SK-N-SH treated with all-trans-retinoic acid at 6 μM for 48 hours (cell line): ENCODE data around the gene SCFD2.

Source experiments
- ATAC-seq: fragments of 200-7000 bp; cut with Tn5 transposase; 3 replicates; pipeline ENCODE4 v1.9.1; 2020; ENCODE audit warnings: mild to moderate bottlenecking, moderate library complexity
- ARNTL ChIP-seq: fragments of 450-650 bp; formaldehyde crosslinking; IDR thresholded peaks from 2 replicates; pipeline ENCODE4 v1.5.0; 2020; ENCODE audit warnings: low read depth, mild to moderate bottlenecking, moderate library complexity, borderline replicate concordance
- BACH2 ChIP-seq: fragments of 250-450 bp; sonication (Bioruptor Pico); IDR thresholded peaks from 2 replicates; pipeline ENCODE4 v1.9.0; 2021; ENCODE audit warnings: mild to moderate bottlenecking, borderline replicate concordance
- CSDC2 ChIP-seq: fragments of 250-450 bp; sonication (Bioruptor Pico); IDR thresholded peaks from 2 replicates; pipeline ENCODE4 v1.5.0; 2020; ENCODE audit warnings: mild to moderate bottlenecking, moderate library complexity
- ESRRG ChIP-seq: fragments of 250-450 bp; sonication (Bioruptor Pico); IDR thresholded peaks from 2 replicates; pipeline ENCODE4 v1.6.1; 2021; ENCODE audit warnings: mild to moderate bottlenecking
- GLIS3 ChIP-seq: fragments of 250-450 bp; sonication (Bioruptor Pico); IDR thresholded peaks from 2 replicates; pipeline ENCODE4 v1.5.0; 2020; ENCODE audit warnings: mild to moderate bottlenecking, moderate library complexity
- ISL1 ChIP-seq: fragments of 250-450 bp; sonication (Bioruptor Pico); IDR thresholded peaks from 2 replicates; pipeline ENCODE4 v2.1.2; 2022; ENCODE audit warnings: mild to moderate bottlenecking, moderate library complexity
- OSR1 ChIP-seq: fragments of 250-450 bp; sonication (Bioruptor Pico); IDR thresholded peaks from 2 replicates; pipeline ENCODE4 v1.8.0; 2022; ENCODE audit warnings: moderate library complexity, mild to moderate bottlenecking, inconsistent platforms
- PPARA ChIP-seq: fragments of 250-450 bp; sonication (Bioruptor Pico); IDR thresholded peaks from 2 replicates; pipeline ENCODE4 v1.5.0; 2020; ENCODE audit warnings: mild to moderate bottlenecking, borderline replicate concordance
- RARB ChIP-seq: fragments of 250-450 bp; sonication (Bioruptor Pico); IDR thresholded peaks from 2 replicates; pipeline ENCODE4 v1.8.0; 2021; ENCODE audit warnings: mild to moderate bottlenecking, moderate library complexity
- SNAI2 ChIP-seq: fragments of 250-450 bp; sonication (Bioruptor Pico); IDR thresholded peaks from 2 replicates; pipeline ENCODE4 v1.5.0; 2020; ENCODE audit warnings: mild to moderate bottlenecking, moderate library complexity
- TCF4 ChIP-seq: fragments of 250-450 bp; sonication (Bioruptor Pico); IDR thresholded peaks from 2 replicates; pipeline ENCODE4 v1.8.0; 2021; ENCODE audit warnings: mild to moderate bottlenecking, moderate library complexity, borderline replicate concordance
- TOX ChIP-seq: fragments of 250-450 bp; sonication (Bioruptor Pico); IDR thresholded peaks from 2 replicates; pipeline ENCODE4 v1.8.0; 2021; ENCODE audit warnings: mild to moderate bottlenecking, moderate library complexity, borderline replicate concordance
- ZC3H10 ChIP-seq: fragments of 250-450 bp; sonication (Bioruptor Pico); IDR thresholded peaks from 2 replicates; pipeline ENCODE4 v1.5.1; 2021; ENCODE audit warnings: mild to moderate bottlenecking, moderate library complexity
- ZFP3 ChIP-seq: fragments of 250-450 bp; sonication (Bioruptor Pico); IDR thresholded peaks from 2 replicates; pipeline ENCODE4 v1.5.0; 2020; ENCODE audit warnings: mild to moderate bottlenecking, moderate library complexity
- ZFP30 ChIP-seq: fragments of 450-650 bp; formaldehyde crosslinking; IDR thresholded peaks from 2 replicates; pipeline ENCODE4 v1.5.0; 2022; ENCODE audit warnings: mild to moderate bottlenecking, moderate library complexity
- ZNF565 ChIP-seq: fragments of 450-650 bp; formaldehyde crosslinking; conservative IDR thresholded peaks from 2 replicates; pipeline ENCODE4 v1.5.0; 2020; ENCODE audit warnings: low read depth, mild to moderate bottlenecking, moderate library complexity
- ZNF70 ChIP-seq: fragments of 450-650 bp; formaldehyde crosslinking; IDR thresholded peaks from 2 replicates; pipeline ENCODE4 v1.5.0; 2020; ENCODE audit warnings: mild to moderate bottlenecking, moderate library complexity
- ZNF8 ChIP-seq: fragments of 450-650 bp; formaldehyde crosslinking; IDR thresholded peaks from 2 replicates; pipeline ENCODE4 v1.5.0; 2020; ENCODE audit warnings: mild to moderate bottlenecking, moderate library complexity
- TF ChIP-seq, protein P1 (sequence below): fragments of 250-450 bp; sonication (Bioruptor Pico); IDR thresholded peaks from 2 replicates; pipeline ENCODE4 v1.5.1; 2020; ENCODE audit warnings: low read depth, mild to moderate bottlenecking, moderate library complexity
- TF ChIP-seq, protein P2 (sequence below): fragments of 250-450 bp; sonication (Bioruptor Pico); IDR thresholded peaks from 2 replicates; pipeline ENCODE4 v1.8.0; 2020; ENCODE audit warnings: mild to moderate bottlenecking, moderate library complexity, borderline replicate concordance
- TF ChIP-seq, protein P3 (sequence below): fragments of 250-450 bp; sonication (Bioruptor Pico); IDR thresholded peaks from 2 replicates; pipeline ENCODE4 v1.8.0; 2021; ENCODE audit warnings: low read depth, mild to moderate bottlenecking, moderate library complexity, borderline replicate concordance
- TF ChIP-seq, protein P4 (sequence below): fragments of 250-450 bp; sonication (Bioruptor Pico); IDR thresholded peaks from 2 replicates; pipeline ENCODE4 v1.5.1; 2021; ENCODE audit warnings: mild to moderate bottlenecking, moderate library complexity

SCFD2 gene

DNA sequence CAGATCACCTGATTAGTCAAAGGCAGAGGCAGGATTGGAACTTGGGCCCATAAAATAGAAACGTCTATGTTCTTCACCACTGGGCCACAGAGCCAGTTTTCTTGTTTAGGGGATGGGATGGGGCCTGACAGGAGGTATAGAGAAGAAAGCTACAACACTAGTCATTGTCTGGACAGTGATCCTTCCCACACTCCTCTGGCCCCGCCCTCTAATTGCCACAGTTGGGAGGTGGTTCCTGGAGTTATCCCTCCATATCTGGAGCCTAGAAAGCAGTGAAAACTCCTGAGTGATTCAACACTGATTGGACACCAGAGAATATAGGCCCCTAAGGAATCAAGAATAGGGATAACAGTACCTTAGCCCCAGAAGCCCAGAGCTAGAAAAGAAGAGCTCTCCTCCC, 480.9 kb downstream of the SCFD2 start:
- ATAC-seq: no peak
- TF ChIP-seq, protein P1, sequence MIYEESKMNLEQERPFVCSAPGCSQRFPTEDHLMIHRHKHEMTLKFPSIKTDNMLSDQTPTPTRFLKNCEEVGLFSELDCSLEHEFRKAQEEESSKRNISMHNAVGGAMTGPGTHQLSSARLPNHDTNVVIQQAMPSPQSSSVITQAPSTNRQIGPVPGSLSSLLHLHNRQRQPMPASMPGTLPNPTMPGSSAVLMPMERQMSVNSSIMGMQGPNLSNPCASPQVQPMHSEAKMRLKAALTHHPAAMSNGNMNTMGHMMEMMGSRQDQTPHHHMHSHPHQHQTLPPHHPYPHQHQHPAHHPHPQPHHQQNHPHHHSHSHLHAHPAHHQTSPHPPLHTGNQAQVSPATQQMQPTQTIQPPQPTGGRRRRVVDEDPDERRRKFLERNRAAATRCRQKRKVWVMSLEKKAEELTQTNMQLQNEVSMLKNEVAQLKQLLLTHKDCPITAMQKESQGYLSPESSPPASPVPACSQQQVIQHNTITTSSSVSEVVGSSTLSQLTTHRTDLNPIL (CRISPR knock-in tag): no peak
- TF ChIP-seq, protein P2, sequence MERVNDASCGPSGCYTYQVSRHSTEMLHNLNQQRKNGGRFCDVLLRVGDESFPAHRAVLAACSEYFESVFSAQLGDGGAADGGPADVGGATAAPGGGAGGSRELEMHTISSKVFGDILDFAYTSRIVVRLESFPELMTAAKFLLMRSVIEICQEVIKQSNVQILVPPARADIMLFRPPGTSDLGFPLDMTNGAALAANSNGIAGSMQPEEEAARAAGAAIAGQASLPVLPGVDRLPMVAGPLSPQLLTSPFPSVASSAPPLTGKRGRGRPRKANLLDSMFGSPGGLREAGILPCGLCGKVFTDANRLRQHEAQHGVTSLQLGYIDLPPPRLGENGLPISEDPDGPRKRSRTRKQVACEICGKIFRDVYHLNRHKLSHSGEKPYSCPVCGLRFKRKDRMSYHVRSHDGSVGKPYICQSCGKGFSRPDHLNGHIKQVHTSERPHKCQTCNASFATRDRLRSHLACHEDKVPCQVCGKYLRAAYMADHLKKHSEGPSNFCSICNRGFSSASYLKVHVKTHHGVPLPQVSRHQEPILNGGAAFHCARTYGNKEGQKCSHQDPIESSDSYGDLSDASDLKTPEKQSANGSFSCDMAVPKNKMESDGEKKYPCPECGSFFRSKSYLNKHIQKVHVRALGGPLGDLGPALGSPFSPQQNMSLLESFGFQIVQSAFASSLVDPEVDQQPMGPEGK (CRISPR knock-in tag): no peak
- no peak for TF ChIP-seq OSR1
- TF ChIP-seq, protein P3, sequence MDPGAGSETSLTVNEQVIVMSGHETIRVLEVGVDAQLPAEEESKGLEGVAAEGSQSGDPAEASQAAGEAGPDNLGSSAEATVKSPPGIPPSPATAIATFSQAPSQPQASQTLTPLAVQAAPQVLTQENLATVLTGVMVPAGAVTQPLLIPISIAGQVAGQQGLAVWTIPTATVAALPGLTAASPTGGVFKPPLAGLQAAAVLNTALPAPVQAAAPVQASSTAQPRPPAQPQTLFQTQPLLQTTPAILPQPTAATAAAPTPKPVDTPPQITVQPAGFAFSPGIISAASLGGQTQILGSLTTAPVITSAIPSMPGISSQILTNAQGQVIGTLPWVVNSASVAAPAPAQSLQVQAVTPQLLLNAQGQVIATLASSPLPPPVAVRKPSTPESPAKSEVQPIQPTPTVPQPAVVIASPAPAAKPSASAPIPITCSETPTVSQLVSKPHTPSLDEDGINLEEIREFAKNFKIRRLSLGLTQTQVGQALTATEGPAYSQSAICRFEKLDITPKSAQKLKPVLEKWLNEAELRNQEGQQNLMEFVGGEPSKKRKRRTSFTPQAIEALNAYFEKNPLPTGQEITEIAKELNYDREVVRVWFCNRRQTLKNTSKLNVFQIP (CRISPR knock-in tag): no peak
- no peak for TF ChIP-seq ARNTL (CRISPR knock-in tag)
- TF ChIP-seq, protein P4, sequence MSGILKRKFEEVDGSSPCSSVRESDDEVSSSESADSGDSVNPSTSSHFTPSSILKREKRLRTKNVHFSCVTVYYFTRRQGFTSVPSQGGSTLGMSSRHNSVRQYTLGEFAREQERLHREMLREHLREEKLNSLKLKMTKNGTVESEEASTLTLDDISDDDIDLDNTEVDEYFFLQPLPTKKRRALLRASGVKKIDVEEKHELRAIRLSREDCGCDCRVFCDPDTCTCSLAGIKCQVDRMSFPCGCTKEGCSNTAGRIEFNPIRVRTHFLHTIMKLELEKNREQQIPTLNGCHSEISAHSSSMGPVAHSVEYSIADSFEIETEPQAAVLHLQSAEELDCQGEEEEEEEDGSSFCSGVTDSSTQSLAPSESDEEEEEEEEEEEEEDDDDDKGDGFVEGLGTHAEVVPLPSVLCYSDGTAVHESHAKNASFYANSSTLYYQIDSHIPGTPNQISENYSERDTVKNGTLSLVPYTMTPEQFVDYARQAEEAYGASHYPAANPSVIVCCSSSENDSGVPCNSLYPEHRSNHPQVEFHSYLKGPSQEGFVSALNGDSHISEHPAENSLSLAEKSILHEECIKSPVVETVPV (CRISPR knock-in tag): no peak
- TF ChIP-seq GLIS3 (CRISPR knock-in tag): no peak
- no peak for TF ChIP-seq SNAI2 (CRISPR knock-in tag)
- TF ChIP-seq ZFP30 (CRISPR knock-in tag): no peak
- TF ChIP-seq ZFP3 (CRISPR knock-in tag): no peak
- TF ChIP-seq ZNF565: no peak
- TF ChIP-seq BACH2 (CRISPR knock-in tag): no peak
- no peak for TF ChIP-seq ISL1 (CRISPR knock-in tag)
- no peak for TF ChIP-seq RARB
- no peak for TF ChIP-seq TOX (CRISPR knock-in tag)
- no peak for TF ChIP-seq ZNF8 (CRISPR knock-in tag)
- no peak for TF ChIP-seq ZC3H10 (CRISPR knock-in tag)
- no peak for TF ChIP-seq TCF4 (CRISPR knock-in tag)
- TF ChIP-seq, all 23 proteins: peak for 0

DNA sequence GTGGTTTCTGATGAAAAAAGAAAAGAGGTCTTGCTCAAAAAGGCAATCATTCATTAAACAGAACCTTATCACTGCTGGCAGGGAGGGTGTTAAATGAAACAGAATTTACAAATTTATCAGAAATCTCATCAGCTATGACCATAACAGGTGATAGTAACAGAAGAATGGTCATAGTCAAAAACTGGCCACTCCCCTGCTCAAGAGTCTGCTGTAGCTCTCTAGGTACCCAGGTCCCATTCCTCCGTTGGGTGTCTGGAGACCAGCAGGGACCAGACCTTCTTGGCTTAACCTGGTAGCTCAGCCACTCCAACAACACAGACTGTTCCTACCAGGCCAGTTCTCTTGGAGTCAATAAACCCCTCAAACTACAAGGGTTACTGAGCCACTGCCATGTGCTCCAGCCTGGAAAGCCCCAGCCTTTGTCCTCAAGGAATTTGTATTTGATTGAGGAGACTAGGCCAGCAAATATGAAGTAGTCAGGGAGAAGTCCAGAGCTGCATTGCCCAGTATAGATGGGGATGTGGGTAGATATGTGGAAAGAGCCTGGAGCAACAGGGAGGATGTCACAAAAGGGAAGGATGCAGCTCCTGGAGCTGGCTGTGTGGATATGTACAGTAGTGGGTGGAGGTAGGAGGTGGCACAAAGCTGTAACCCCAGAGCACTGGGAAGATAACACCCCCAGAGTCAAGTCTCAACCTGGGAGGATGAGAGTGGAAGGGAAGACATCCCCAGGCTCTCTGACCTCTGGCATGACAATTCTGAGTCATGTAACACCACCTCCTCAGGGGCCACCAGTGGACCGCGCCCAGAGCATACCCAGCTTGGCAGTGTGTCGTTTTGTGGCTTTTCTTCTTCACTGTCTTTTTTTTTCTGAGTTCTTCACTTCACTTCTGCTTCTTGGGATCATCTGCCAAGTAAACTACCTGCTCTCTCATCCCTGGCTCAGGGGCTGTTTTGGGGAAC, 481.9 kb downstream of the SCFD2 start:
- ATAC-seq: no peak
- TF ChIP-seq, protein P1 (CRISPR knock-in tag): no peak
- TF ChIP-seq RARB: no peak
- TF ChIP-seq ESRRG (CRISPR knock-in tag): no peak

DNA sequence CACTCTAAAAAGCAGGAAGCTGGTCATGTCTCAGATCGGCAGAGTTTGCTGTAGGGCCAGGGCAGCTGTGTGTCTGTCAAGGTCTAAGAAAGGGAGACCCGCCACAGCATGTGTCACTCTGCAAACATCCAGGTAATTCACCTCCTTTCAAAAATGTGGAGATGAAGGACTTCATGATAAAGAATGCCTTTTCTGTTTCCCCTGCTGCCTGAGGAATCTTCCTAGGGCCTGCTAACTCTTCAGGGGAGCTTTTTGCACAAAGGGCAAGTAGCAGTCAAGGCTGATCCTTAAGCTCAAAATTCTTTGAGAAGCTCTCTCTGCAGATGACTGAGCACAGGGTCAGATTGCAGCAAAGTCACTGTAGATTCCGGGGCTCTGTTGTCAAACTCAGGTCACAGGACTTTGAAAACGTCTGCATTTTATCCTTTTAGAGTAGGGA, 482.7 kb downstream of the SCFD2 start:
- TF ChIP-seq ARNTL (CRISPR knock-in tag) (no peak), TCF4 (CRISPR knock-in tag) (no peak), ZNF70 (CRISPR knock-in tag) (no peak), ESRRG (CRISPR knock-in tag) (no peak), PPARA (CRISPR knock-in tag) (no peak), ZNF8 (CRISPR knock-in tag) (no peak), CSDC2 (no peak), OSR1 (no peak), ISL1 (CRISPR knock-in tag) (no peak), ZC3H10 (CRISPR knock-in tag) (no peak), BACH2 (CRISPR knock-in tag) (no peak), ZFP3 (CRISPR knock-in tag) (no peak)
- TF ChIP-seq, protein P3 (CRISPR knock-in tag): no peak
- TF ChIP-seq, protein P2 (CRISPR knock-in tag): no peak
- TF ChIP-seq, protein P1 (CRISPR knock-in tag): no peak
- ATAC-seq: no peak
